ENCODE data around the gene SH3RF3.

DNA sequence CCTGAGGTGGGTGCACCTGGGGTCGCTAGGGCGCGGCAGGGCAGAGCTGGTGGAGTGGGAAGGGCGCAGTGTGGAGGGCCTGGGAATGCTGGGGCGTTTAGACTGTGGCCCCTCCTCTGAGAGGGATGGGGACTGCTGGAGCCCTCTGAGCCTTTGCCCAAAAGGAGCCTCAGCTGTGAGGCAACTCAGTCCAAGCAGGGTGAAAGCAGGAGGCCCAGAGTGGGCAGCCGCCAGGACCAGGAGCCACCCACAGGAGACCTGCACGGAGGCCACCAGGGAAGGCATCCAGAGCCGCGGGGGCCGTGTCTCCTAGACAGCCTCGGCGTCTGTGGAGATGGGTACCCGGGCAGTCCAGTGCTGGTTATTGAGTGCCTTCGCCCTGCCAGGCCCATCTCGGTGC is 369.9 kb downstream of the SH3RF3 start:
- TF ChIP-seq, protein P1, sequence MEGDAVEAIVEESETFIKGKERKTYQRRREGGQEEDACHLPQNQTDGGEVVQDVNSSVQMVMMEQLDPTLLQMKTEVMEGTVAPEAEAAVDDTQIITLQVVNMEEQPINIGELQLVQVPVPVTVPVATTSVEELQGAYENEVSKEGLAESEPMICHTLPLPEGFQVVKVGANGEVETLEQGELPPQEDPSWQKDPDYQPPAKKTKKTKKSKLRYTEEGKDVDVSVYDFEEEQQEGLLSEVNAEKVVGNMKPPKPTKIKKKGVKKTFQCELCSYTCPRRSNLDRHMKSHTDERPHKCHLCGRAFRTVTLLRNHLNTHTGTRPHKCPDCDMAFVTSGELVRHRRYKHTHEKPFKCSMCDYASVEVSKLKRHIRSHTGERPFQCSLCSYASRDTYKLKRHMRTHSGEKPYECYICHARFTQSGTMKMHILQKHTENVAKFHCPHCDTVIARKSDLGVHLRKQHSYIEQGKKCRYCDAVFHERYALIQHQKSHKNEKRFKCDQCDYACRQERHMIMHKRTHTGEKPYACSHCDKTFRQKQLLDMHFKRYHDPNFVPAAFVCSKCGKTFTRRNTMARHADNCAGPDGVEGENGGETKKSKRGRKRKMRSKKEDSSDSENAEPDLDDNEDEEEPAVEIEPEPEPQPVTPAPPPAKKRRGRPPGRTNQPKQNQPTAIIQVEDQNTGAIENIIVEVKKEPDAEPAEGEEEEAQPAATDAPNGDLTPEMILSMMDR (IDR thresholded peaks at IDR 0.05), result no peak
- no peak for TF ChIP-seq POLR2AphosphoS5 (IDR thresholded peaks at IDR 0.05; ENCODE audit: low read depth, low read length)
- TF ChIP-seq, protein P2, sequence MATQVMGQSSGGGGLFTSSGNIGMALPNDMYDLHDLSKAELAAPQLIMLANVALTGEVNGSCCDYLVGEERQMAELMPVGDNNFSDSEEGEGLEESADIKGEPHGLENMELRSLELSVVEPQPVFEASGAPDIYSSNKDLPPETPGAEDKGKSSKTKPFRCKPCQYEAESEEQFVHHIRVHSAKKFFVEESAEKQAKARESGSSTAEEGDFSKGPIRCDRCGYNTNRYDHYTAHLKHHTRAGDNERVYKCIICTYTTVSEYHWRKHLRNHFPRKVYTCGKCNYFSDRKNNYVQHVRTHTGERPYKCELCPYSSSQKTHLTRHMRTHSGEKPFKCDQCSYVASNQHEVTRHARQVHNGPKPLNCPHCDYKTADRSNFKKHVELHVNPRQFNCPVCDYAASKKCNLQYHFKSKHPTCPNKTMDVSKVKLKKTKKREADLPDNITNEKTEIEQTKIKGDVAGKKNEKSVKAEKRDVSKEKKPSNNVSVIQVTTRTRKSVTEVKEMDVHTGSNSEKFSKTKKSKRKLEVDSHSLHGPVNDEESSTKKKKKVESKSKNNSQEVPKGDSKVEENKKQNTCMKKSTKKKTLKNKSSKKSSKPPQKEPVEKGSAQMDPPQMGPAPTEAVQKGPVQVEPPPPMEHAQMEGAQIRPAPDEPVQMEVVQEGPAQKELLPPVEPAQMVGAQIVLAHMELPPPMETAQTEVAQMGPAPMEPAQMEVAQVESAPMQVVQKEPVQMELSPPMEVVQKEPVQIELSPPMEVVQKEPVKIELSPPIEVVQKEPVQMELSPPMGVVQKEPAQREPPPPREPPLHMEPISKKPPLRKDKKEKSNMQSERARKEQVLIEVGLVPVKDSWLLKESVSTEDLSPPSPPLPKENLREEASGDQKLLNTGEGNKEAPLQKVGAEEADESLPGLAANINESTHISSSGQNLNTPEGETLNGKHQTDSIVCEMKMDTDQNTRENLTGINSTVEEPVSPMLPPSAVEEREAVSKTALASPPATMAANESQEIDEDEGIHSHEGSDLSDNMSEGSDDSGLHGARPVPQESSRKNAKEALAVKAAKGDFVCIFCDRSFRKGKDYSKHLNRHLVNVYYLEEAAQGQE (IDR thresholded peaks at IDR 0.05; ENCODE audit: insufficient read depth in 1 of 2, low read depth in 2 of 2, low read length in 1 of 2), result no peak
- no peak for TF ChIP-seq TCF7L2 (IDR thresholded peaks at IDR 0.05; ENCODE audit: low read depth, low read length)
- TF ChIP-seq SIN3A (IDR thresholded peaks at IDR 0.05; ENCODE audit: borderline replicate concordance, insufficient read depth, low read depth, low read length), result no peak

Data from Panc1 (cell line).